ENCODE data around the gene CMTM7.

GRCh38 chr3:32379831-32380500 lies 11.7 kb upstream of the CMTM7 start:
- no peak for TF ChIP-seq GATA2 (IDR thresholded peaks at IDR 0.05; ENCODE audit: low read depth, low read length)
- TF ChIP-seq GATA3 (IDR thresholded peaks at IDR 0.05; ENCODE audit: low read depth, low read length), result no peak
